Activated CD8-positive, alpha-beta memory T cell treated with anti-CD3 and anti-CD28 coated beads, Interleukin-2, amount 50 U/mL, for 1 hour (primary cell): ENCODE results near the gene C10orf67.

ENCODE experiments used
- DNase-seq: peaks from one replicate; pipeline ENCODE4 v3.0.0-alpha.2; 2020; ENCODE audit errors: extremely low read depth

The C10orf67 gene

GRCh38 chr10:23173214-23174073 lies 171.2 kb downstream of the C10orf67 start:
- no peak for DNase-seq

DNA sequence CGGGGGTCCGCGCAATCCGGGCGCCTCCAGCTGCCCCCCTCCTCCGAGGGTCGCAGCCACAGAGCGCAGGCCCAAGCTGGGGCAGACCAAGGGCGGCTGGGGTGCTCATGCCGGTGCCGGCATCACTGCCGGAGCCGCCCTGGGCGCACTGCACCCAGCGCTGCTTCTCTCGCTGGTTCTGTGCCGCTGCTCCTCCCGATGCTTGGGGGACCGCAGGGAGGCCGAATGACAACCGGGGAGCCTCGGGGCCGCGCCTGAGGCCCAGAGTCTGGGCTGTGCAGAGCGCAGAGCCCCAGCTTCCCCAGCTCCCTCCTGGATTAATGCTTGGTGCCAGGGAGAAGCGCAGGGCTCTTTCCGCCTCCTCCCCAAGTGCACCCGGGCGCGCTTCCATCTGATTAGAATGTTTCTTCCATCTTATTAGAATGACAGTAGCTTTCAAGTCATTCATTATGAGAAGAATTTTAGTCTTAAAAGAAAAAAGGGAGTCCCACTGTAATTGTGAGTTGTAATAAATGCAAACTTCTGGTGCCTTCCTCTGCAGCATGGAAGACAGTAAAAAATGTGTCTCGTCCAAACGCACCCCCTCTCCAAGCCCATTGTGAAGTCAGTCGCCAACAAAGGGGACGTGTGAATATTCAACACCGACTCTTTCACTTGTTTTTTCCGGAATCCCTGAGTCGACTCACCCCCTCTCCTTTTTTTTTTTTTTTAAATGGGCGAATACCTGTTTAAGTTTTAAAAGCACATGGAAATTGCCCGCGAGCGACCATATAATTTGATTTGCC lies 172.0 kb downstream of the C10orf67 start:
- no peak for DNase-seq

DNA sequence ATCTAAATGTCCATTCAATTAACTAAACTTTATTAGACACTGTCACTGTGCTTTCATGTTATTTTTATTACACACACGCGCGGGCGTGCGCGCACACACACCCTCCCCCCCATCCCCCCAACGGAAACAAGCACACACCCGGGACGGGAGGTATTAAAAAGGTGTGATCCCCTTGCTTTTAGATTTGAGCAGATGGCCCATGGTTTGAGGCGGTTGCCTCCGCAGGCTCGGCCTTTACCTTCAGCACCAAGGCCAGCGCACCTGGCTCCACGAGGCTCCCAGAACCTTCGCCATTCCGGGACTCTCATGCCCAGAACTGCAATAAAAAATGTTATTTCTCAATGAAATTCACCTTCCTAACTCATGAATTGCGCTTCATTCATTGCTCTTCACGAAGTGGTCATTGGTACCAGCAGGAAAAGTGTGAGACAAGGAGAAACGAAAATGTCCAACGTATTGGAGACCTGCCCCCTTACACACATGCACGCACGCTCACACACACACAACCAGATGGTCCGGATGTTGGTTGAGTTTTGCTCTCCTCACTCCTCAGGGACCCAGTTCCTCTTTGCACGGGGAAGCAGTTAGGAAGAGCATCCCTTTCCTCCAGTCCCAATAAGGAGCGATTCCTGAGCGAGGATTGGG lies 173.2 kb downstream of the C10orf67 start:
- DNase-seq: no peak

DNA sequence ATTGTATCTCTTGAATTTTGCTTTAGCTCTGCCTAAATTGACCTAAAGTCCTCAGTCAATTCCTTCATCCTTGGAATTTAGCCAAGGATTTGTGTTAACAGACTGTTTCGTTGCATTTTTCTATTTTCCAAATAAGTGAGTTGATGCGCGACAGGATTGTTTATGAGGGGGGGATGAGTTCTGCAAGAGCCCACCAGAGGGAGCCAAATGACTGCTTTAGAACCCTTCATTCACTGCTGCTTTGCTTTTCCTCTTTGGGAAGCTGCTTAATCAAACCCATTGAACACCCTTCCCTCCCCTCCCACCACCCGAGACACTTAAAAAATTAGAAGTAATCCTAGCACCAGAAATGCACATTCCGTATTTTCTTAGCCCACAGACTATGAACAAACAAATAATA lies 186.2 kb downstream of the C10orf67 start:
- no peak for DNase-seq

GRCh38 chr10:23157691-23158369 lies 186.8 kb downstream of the C10orf67 start:
- DNase-seq: no peak

DNA sequence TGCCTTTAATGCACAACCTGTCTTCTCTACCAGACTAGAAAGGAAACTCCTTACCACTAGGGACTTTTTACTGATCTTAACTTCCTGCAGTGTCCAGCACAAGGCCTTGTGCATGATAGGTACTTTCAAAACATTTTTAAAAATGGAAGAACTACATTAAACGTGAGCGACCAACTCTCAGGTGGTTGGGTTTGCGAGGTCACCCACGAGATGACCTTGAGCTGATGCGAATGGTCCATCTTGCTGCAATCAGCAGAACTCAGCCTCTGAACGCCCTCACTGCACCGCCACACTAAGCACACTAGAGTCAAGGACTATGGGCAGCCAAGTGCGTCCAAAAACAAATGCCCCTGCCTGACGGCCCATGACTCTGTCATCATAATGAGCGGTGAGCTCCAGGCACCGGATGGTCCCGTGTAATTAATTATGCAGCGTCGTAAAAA lies 187.3 kb downstream of the C10orf67 start:
- no peak for DNase-seq

DNA sequence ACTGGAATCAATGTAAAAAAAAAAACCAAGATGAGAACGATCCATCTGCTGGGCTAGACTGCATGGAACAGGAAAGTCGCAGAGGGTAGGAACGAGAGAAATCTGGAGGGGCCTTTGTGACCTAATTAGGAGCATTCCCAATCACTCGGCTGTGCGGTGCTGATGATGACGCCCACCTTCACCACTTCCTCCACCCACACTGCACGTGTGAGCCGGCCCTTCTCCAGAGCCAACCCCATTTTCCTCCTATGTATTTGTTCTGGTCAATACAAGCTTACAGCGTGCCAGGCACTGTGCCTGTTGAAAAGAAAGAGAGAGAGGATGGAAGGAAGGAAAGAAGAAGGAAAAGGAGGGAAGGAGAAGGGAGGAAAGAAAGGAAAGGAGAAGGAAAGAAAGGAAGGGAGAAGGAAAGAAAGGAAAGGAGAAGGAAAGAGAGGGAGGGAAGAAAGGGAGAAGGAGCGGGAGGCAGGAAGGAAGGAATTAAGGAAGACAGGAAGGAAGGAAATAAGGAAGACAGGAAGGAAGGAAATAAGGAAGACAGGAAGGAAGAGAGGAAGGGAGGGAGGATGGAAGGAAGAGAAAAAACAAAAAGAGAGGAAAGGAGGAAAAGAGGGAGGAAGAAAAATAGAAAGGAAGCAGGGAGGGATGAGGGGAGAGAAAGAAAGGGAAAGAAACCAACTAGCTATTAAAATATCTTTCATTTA lies 188.0 kb downstream of the C10orf67 start:
- no peak for DNase-seq

GRCh38 chr10:23155169-23155568 lies 189.4 kb downstream of the C10orf67 start:
- no peak for DNase-seq
